ENCODE results near the gene KRT7. TPM values are rescaled to one million over a fixed set of nuclear protein-coding genes. Genes with fewer than 3 reads are reported as not detected.
A peak's percentile ranks its signal among the peaks of the same experiment; 100 is the strongest.

Gene KRT7
- total and polyA plus RNA-seq, 2 experiments from 2014 or later = 11.0 to 17.4 TPM

- H3K27ac ChIP-seq = no peak overlapping the region
These were observed 34.7 kb downstream of the KRT7 start for GRCh38 chr12:52267699-52268098.

GRCh38 chr12:52268212-52268611 lies 35.2 kb downstream of the KRT7 start:
- DNase-seq = peak; percentile 69
- Histone ChIP-seq H3K79me2 (ENCODE audit: insufficient read depth) (no peaks in the 10 kb centered on the region), H3K27ac (no peak overlapping the region), H3K4me2 (ENCODE audit: unreplicated experiment) (peak overlapping the region; percentile 7), H3K4me3 (no peak overlapping the region), H3F3A (ENCODE audit: insufficient read depth) (no peaks in the 10 kb centered on the region; the same call in 1 of the 2 replicates), H3K27me3 (replicated peaks; ENCODE audit: insufficient read depth) (no peaks in the 10 kb centered on the region), H3K36me3 (ENCODE audit: low read depth) (no peaks in the 10 kb centered on the region), H3K9ac (no peak overlapping the region), H3K9me2 (ENCODE audit: insufficient read depth) (no peaks in the 10 kb centered on the region), H3K9me3 (ENCODE audit: low read depth) (no peaks in the 10 kb centered on the region), H4K20me1 (ENCODE audit: insufficient read depth) (no peaks in the 10 kb centered on the region), H2AFZ (no peak overlapping the region), H3K4me1 (ENCODE audit: insufficient read depth) (peaks cover 10% of the 10 kb centered on the region; the same call in 1 of the 2 replicates)
- in situ Hi-C loops (cut with MboI) = no loop called here
- 71% methylated on average over 2 of the region's 2 CpGs for WGBS, 2 experiments (ENCODE audit: low coverage in 1 of 2, low lambda C conversion rate in 2 of 2, missing lambda C conversion rate in 2 of 2)
- TF ChIP-seq EZH2 (IDR thresholded peaks at IDR 0.05; ENCODE audit: insufficient read depth, poor library complexity, severe bottlenecking) (no peak), EZH2phosphoT487 (IDR thresholded peaks at IDR 0.05; ENCODE audit: insufficient read depth, low read depth) (no peak)

More at GRCh38 chr12:52267699-52268098, 34.7 kb downstream of the KRT7 start:
- H3K4me1 ChIP-seq (ENCODE audit: insufficient read depth) = peaks cover 10% of the 10 kb centered on the region; the same call in 1 of the 2 replicates
- H3K4me3 ChIP-seq = no peak overlapping the region
- H3F3A ChIP-seq (ENCODE audit: insufficient read depth) = no peaks in the 10 kb centered on the region; the same call in 1 of the 2 replicates
- no peaks in the 10 kb centered on the region for H4K20me1 ChIP-seq (ENCODE audit: insufficient read depth)
- peak overlapping the region; percentile 7 for H3K4me2 ChIP-seq (ENCODE audit: unreplicated experiment)
- H2AFZ ChIP-seq = no peak overlapping the region
- in situ Hi-C loops (cut with MboI) = no loop called here
- no peaks in the 10 kb centered on the region for H3K9me2 ChIP-seq (ENCODE audit: insufficient read depth)
- DNase-seq = no peak
- TF ChIP-seq EZH2 (IDR thresholded peaks at IDR 0.05; ENCODE audit: insufficient read depth, poor library complexity, severe bottlenecking) = no peak
- H3K9me3 ChIP-seq (ENCODE audit: low read depth) = no peaks in the 10 kb centered on the region
- H3K79me2 ChIP-seq (ENCODE audit: insufficient read depth) = no peaks in the 10 kb centered on the region
- no peak overlapping the region for H3K9ac ChIP-seq
- H3K36me3 ChIP-seq (ENCODE audit: low read depth) = no peaks in the 10 kb centered on the region
- 83 to 86% methylated on average over 3 of the region's 3 CpGs for WGBS, 2 experiments (ENCODE audit: low coverage in 1 of 2, low lambda C conversion rate in 2 of 2, missing lambda C conversion rate in 2 of 2)
- H3K27me3 ChIP-seq (replicated peaks; ENCODE audit: insufficient read depth) = no peaks in the 10 kb centered on the region

GRCh38 chr12:52270541-52271070 lies 37.6 kb downstream of the KRT7 start:
- Histone ChIP-seq H3K4me3 (no peak overlapping the region), H3K79me2 (ENCODE audit: insufficient read depth) (no peaks in the 10 kb centered on the region), H3K9me2 (ENCODE audit: insufficient read depth) (no peaks in the 10 kb centered on the region), H4K20me1 (ENCODE audit: insufficient read depth) (no peaks in the 10 kb centered on the region), H3K36me3 (ENCODE audit: low read depth) (no peaks in the 10 kb centered on the region), H3F3A (ENCODE audit: insufficient read depth) (no peaks in the 10 kb centered on the region; the same call in 1 of the 2 replicates), H3K9ac (no peak overlapping the region), H2AFZ (no peak overlapping the region), H3K4me2 (ENCODE audit: unreplicated experiment) (no peak overlapping the region), H3K9me3 (ENCODE audit: low read depth) (no peaks in the 10 kb centered on the region), H3K27me3 (replicated peaks; ENCODE audit: insufficient read depth) (no peaks in the 10 kb centered on the region), H3K4me1 (ENCODE audit: insufficient read depth) (peaks cover 10% of the 10 kb centered on the region; the same call in 1 of the 2 replicates), H3K27ac (no peak overlapping the region)
- TF ChIP-seq EZH2phosphoT487 (IDR thresholded peaks at IDR 0.05; ENCODE audit: insufficient read depth, low read depth) (no peak), EZH2 (IDR thresholded peaks at IDR 0.05; ENCODE audit: insufficient read depth, poor library complexity, severe bottlenecking) (no peak)
- no peak for DNase-seq
- in situ Hi-C loops (cut with MboI) = no loop called here
- 71 to 82% methylated on average over 6 of the region's 6 CpGs for WGBS, 2 experiments (ENCODE audit: low coverage in 1 of 2, low lambda C conversion rate in 2 of 2, missing lambda C conversion rate in 2 of 2)

GRCh38 chr12:52271158-52271557 lies 38.1 kb downstream of the KRT7 start:
- Histone ChIP-seq H3K79me2 (ENCODE audit: insufficient read depth) (no peaks in the 10 kb centered on the region), H3K27ac (no peak overlapping the region), H4K20me1 (ENCODE audit: insufficient read depth) (no peaks in the 10 kb centered on the region), H3K4me2 (ENCODE audit: unreplicated experiment) (no peak overlapping the region), H3K4me1 (ENCODE audit: insufficient read depth) (peaks cover 10% of the 10 kb centered on the region; the same call in 1 of the 2 replicates), H3F3A (ENCODE audit: insufficient read depth) (no peaks in the 10 kb centered on the region; the same call in 1 of the 2 replicates), H3K9me2 (ENCODE audit: insufficient read depth) (no peaks in the 10 kb centered on the region), H3K4me3 (no peak overlapping the region), H2AFZ (no peak overlapping the region), H3K27me3 (replicated peaks; ENCODE audit: insufficient read depth) (no peaks in the 10 kb centered on the region), H3K9me3 (ENCODE audit: low read depth) (no peaks in the 10 kb centered on the region), H3K36me3 (ENCODE audit: low read depth) (no peaks in the 10 kb centered on the region), H3K9ac (no peak overlapping the region)
- in situ Hi-C loops (cut with MboI) = no loop called here
- peak; percentile 51 for DNase-seq
- 41 to 42% methylated on average over 1 of the region's 1 CpG for WGBS, 2 experiments (ENCODE audit: low coverage in 1 of 2, low lambda C conversion rate in 2 of 2, missing lambda C conversion rate in 2 of 2)
- TF ChIP-seq EZH2 (IDR thresholded peaks at IDR 0.05; ENCODE audit: insufficient read depth, poor library complexity, severe bottlenecking) (no peak), EZH2phosphoT487 (IDR thresholded peaks at IDR 0.05; ENCODE audit: insufficient read depth, low read depth) (no peak)

Data from GM23248 (cell line).